ENCODE measurements around the gene ABHD4.

ABHD4 gene

GRCh38 chr14:22569106-22569736 is 28.9 kb upstream of the ABHD4 start:
- TF ChIP-seq CTCF (IDR thresholded peaks at IDR 0.05; ENCODE audit: low read depth, low read length, missing control alignments) = no peak
- H3K4me3 ChIP-seq (ENCODE audit: low read depth, low read length) = no peak overlapping the region
- DNase-seq (ENCODE audit: low read depth) = no peak
- in situ Hi-C loops (cut with HindIII; ENCODE audit: low sequenced_read_pairs) = no loop called here

- no peak for TF ChIP-seq CTCF (IDR thresholded peaks at IDR 0.05; ENCODE audit: low read depth, low read length, missing control alignments)
- in situ Hi-C loops (cut with HindIII; ENCODE audit: low sequenced_read_pairs) = no loop called here
- DNase-seq (ENCODE audit: low read depth) = no peak
- H3K4me3 ChIP-seq (ENCODE audit: low read depth, low read length) = no peak overlapping the region
Observed at GRCh38 chr14:22569737-22570131, 28.4 kb upstream of the ABHD4 start.

GRCh38 chr14:22570132-22570949 is 27.8 kb upstream of the ABHD4 start:
- no peak overlapping the region for H3K4me3 ChIP-seq (ENCODE audit: low read depth, low read length)
- in situ Hi-C loops (cut with HindIII; ENCODE audit: low sequenced_read_pairs) = no loop called here
- DNase-seq (ENCODE audit: low read depth) = peak; percentile 89
- peak; percentile 73 for TF ChIP-seq CTCF (IDR thresholded peaks at IDR 0.05; ENCODE audit: low read depth, low read length, missing control alignments)

- TF ChIP-seq CTCF (IDR thresholded peaks at IDR 0.05; ENCODE audit: low read depth, low read length, missing control alignments) = no peak
- in situ Hi-C loops (cut with HindIII; ENCODE audit: low sequenced_read_pairs) = no loop called here
- peak; percentile 37 for DNase-seq (ENCODE audit: low read depth)
- H3K4me3 ChIP-seq (ENCODE audit: low read depth, low read length) = no peak overlapping the region
Observed at GRCh38 chr14:22572562-22573058, 25.5 kb upstream of the ABHD4 start.

GRCh38 chr14:22573804-22574203 is 24.3 kb upstream of the ABHD4 start:
- no peak for DNase-seq (ENCODE audit: low read depth)
- TF ChIP-seq CTCF (IDR thresholded peaks at IDR 0.05; ENCODE audit: low read depth, low read length, missing control alignments) = no peak
- no peak overlapping the region for H3K4me3 ChIP-seq (ENCODE audit: low read depth, low read length)
- in situ Hi-C loops (cut with HindIII; ENCODE audit: low sequenced_read_pairs) = no loop called here

GRCh38 chr14:22577334-22577908 is 20.7 kb upstream of the ABHD4 start:
- in situ Hi-C loops (cut with HindIII; ENCODE audit: low sequenced_read_pairs) = no loop called here
- no peak overlapping the region for H3K4me3 ChIP-seq (ENCODE audit: low read depth, low read length)
- DNase-seq (ENCODE audit: low read depth) = no peak
- no peak for TF ChIP-seq CTCF (IDR thresholded peaks at IDR 0.05; ENCODE audit: low read depth, low read length, missing control alignments)
